IPS-18c (cell line): Measurements from ENCODE around the gene MORF4L1.
"Not testable (repeated sequence)": the region's sequence is repeated elsewhere in the genome, so short reads cannot be mapped to it uniquely, and the experiment has no call there.

ENCODE experiments used
- H3K4me3 ChIP-seq: 2 replicates; pipeline ENCODE4 v1.7.0; 2013; ENCODE audit warnings: low read depth, mild to moderate bottlenecking, low read length, moderate library complexity; ENCODE audit not compliant: insufficient read depth
- H3K9me3 ChIP-seq: one replicate; pipeline ENCODE4 v1.6.1; 2013; ENCODE audit warnings: mild to moderate bottlenecking, low read length, moderate library complexity; ENCODE audit not compliant: control insufficient read depth, insufficient read depth

The MORF4L1 gene, protein sequence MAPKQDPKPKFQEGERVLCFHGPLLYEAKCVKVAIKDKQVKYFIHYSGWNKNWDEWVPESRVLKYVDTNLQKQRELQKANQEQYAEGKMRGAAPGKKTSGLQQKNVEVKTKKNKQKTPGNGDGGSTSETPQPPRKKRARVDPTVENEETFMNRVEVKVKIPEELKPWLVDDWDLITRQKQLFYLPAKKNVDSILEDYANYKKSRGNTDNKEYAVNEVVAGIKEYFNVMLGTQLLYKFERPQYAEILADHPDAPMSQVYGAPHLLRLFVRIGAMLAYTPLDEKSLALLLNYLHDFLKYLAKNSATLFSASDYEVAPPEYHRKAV

DNA sequence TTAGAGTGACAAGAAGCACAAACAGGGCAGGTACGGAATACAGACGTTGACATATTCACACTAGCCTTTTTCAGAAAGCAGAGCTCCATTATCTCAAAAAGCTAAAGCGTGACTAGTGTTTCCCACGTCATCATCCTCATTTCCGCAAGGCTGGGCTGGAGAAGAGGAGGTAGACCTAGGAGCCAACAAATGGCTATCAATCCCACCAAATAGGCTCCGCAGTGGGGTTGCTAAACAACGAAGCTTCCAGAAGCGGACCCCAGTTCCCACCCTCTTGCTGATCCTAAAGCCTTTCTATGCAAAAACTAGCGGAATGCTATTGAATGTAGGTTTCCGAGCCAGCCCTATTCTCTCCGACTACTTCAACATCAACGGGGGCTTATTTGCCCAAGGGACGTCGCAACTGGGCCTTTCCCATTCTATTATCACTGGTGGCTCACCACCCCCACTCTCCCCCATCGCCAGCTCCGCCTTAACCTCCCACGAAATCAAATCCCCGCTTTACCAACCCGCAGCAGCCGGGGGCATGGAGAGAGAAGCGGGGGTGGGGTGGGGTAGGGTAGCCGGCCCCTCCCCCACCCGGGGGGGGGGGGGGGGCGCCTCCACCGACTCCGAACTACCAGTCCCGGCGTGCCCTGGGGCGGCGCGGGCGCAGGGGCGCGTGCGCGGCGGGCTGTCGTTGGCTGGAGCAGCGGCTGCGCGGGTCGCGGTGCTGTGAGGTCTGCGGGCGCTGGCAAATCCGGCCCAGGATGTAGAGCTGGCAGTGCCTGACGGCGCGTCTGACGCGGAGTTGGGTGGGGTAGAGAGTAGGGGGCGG lies at the start of gene MORF4L1:
MORF4L1 (plus strand) TSS at position 736 of the 817 bp plus-strand sequence. CDS start 128 bp downstream, outside the sequence.
- H3K9me3 ChIP-seq: no peaks in the 10 kb centered on the region
- H3K4me3 ChIP-seq: peak within 1 kb of the TSS; percentile 97

DNA sequence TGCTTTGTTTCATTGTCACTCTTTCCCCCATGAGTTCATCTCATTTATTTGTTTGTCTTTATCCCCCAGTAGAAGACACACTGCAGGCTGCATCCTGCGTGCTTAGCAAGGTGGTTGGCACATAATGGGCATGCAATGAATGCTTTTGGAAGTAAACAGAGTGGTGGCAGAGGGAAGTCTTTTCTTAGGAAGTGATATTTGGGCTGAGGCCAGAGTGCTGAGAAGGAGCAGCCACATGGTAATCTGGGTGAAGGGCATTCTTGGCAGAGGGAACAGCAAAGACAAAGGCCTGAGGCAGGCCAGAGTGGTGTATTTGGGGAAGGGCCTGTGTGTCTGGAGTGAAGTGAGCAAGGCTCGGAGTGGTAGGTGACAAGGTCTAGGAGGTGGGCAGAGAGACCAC lies 43.8 kb upstream of the MORF4L1 start:
- H3K9me3 ChIP-seq: peaks cover 2% of the 10 kb centered on the region
- no peak overlapping the region for H3K4me3 ChIP-seq

DNA sequence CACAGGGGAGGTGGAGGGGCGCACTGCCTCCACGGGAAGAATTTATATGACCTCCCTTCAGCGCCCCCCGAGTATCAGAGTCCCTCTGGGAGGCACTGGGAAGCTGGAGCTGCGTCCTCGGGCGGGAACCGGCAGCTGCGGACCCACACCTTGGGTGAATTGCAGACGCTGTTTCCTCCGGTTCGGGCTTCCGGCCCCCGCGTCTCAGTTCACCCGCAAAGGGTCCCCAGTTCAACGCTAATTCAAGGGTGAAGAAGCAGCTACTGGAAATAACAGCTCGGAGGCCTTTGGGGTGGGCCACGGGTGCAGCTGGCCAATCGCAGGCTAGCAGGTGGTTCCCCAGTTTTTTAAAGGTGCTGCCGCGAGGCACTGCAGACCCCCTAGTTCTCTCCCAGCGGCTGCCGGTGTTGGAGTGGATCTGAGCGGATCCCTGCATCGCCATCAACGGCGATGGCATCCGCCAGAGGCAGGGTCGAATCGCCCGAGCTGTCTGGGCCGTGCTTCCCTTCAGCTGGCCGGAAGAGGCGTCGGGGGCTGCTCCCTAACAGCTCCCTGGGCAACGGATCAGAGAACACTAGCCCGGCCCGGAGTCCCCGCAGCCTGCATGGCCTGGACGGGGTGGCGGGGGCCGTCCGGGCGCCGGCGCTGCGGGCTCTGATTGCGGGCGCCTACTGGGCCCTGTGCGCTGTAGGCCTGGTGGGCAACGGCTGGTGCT lies 42.0 kb upstream of the MORF4L1 start:
- peaks cover 2% of the 10 kb centered on the region for H3K9me3 ChIP-seq
- H3K4me3 ChIP-seq: no peak overlapping the region

DNA sequence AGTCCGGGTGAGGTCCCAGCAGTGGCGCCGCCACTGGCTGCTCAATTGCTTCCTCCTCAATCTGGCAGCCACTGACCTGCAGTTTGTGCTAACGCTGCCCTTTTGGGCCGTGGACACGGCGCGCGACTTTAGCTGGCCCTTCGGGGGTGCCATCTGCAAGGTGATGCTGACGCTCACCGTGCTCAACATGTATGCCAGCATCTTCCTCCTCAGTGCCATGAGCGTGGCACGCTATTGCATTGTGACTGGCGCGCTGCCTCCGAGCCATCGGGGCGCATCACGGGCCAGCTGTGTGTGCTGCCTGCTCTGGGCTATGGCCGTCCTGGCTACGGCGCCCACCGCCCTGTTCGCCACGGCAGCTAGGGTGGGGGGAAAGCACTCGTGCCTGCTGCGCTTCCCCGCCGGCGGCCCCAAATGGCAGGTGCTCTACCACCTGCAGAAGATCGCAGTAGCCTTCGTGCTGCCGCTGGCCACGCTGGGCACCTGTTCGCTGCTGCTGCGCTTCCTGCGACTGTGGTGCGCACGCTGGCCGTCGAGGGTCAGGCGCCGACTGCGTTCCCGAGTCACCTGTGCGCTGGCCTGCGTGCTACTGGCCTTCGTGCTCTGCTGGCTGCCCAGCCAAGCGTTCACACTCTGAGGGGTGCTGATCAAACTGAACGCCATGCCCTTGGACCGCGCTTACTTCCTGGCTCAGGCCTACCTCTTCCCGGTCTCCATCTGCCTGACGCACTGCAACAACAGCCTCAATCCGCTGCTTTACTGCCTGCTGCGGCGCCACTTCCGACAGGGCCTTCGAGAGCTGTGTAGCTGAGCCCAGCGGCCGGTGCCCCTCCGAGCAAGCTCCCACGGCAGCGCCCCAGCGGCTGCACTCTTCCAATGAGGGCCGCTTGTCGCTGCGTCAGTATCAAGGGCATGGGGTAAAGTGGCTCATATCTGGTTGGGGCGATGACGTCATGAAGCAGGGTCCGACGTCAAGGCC lies 41.2 kb upstream of the MORF4L1 start:
- Histone ChIP-seq H3K4me3 (no peak overlapping the region), H3K9me3 (peaks cover 2% of the 10 kb centered on the region)

DNA sequence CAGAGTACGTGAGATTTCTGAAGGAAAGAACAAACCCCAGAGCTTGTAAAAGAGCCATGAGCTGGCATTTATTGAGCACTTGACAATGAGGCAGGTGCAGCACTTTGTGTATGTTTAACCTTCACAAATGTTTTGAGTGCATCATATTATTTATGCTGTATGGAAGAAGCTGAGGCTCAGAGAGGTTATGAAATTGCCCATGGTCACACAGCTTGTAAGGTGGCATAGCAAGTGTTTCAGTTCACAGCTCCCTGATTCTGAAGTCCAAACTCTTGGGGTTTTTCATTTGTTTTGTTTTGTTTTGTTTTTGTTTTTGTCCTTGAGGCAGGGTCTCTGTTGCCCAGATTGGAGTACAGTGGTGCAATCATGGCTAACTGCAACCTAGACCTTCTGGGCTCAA lies 36.4 kb upstream of the MORF4L1 start:
- Histone ChIP-seq H3K4me3 (no peak overlapping the region), H3K9me3 (peaks cover 2% of the 10 kb centered on the region)

DNA sequence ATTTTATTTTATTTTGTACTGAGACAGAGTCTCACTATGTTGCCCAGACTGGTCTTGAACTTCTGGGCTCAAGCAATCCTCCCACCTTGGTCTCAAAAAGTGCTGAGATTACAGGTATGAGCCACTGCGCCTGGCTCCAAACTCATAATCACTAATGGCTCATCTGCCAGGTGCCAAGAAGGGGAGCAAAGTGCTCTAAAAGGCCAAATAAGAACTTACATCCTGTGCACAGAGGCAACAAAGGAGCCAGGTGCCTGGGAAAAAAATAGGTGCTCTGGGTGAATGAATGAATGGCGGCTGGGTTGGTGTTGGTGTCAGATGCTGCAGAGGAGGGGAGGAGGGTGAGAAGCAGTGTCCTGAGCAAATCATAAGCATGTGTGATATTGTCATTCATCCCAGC lies 35.6 kb upstream of the MORF4L1 start:
- H3K9me3 ChIP-seq: no peaks in the 10 kb centered on the region
- no peak overlapping the region for H3K4me3 ChIP-seq

DNA sequence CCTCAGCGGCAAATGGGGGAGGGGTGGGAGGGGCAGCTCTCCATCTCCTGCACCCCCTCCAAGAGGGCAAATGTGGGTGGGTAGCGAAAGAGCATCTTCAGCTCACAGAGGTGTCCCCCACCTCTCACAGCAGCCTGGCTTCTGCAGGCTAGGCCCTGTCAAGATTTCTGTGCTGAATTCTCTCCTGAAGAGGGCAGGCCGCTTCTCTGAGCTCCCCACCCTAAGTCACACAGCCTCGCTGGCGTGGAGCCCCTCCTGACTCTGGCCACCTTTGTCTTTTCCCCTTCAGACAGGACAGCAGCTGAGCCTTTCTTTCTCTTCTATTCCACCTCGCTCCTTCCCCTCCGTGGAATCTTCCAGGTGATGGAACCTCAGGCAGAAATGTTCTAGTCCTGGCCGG lies 35.1 kb upstream of the MORF4L1 start:
- no peak overlapping the region for H3K4me3 ChIP-seq
- H3K9me3 ChIP-seq: no peaks in the 10 kb centered on the region

DNA sequence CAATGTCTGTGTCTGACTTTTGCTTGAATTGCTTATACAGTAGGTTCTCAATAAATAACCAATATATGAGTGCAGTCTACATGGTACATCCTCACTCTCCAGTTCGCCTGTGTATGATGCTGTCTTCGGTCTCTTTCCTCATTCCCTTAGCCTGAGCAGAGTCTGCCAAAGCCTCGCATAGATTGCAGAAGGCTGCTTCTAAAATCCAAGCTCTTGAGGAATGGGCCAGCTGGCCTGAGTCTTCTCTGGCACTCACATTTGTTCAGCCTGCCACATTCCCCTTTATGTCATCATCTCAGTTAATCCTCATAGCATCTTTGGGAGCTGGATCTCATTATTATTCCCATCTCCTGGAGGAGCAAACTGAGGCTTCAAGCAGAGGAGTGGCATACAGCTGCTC lies 34.2 kb upstream of the MORF4L1 start:
- no peak overlapping the region for H3K4me3 ChIP-seq

DNA sequence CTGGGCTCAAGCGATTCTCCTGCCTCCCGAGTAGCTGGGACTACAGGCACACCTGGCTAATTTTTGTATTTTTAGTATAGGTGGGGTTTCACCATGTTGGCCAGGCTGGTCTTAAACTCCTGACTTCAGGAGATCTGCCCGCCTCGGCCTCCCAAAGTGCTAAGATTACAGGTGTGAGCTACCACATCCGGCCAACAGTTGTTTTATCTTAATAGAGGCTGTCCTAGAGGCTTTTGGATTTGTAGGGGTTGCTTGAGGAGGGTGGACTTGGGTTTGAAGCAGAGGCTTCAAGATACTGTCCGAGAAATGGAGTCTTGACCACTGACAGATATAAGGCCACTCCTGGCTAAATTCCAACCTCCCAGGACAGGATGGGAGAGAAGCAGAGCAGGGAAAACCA lies 33.5 kb upstream of the MORF4L1 start:
- not testable (repeated sequence) for H3K9me3 ChIP-seq, H3K4me3 ChIP-seq

More for the DNA sequence above, 34.2 kb upstream of the MORF4L1 start:
- H3K9me3 ChIP-seq: no peaks in the 10 kb centered on the region

DNA sequence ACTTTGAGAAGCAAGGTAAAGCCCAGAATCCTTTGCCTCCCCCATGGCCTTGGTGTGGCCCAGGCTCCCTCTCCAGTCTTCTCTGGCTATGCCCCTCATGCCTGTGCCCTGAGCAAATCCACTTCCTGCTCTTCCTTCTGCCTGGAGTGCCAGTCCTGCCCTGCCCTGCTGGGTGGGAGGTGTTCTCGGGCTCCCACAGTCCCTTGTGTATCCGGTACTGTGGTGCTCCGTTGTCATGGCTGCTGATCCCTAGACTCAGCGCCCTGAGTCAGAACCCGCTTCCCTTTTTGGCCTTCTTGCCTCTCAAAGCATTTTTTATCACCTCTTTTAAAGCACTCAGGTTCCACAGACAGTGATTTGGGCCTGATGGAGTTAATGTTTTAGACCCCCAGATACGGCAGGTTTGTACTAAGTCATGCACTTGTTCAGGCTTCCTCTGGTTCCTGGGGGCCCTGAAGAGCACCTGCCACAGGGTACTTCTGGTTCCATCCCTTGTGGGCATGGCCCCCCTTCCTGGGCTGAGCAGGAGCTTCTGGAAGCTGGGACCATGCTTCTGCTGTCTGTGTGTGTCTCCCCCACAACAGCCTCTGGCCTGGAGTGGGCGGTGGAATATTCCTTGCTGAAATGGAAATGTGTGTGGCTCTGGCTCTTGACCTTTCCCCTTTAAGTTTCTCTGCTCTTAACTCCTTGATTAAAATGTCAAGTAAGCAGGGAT lies 31.9 kb upstream of the MORF4L1 start:
- Histone ChIP-seq H3K9me3 (no peaks in the 10 kb centered on the region), H3K4me3 (no peak overlapping the region)

DNA sequence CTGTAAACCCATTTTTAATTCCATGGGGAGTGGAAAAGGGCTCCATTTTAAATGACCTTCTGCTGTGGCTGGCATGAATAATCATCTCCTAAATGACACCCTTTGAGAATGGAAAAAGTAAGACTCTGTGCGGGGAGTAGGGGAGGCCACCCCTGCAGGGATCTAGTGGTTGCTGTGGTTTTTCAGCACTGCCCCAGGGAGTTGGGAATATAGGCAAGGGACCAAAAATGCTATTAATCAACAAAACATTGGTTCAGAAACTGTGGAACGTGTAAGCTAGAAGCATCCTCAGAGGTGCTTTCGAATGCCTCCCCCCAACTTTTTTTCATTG lies 31.3 kb upstream of the MORF4L1 start:
- Histone ChIP-seq H3K4me3 (no peak overlapping the region), H3K9me3 (no peaks in the 10 kb centered on the region)

DNA sequence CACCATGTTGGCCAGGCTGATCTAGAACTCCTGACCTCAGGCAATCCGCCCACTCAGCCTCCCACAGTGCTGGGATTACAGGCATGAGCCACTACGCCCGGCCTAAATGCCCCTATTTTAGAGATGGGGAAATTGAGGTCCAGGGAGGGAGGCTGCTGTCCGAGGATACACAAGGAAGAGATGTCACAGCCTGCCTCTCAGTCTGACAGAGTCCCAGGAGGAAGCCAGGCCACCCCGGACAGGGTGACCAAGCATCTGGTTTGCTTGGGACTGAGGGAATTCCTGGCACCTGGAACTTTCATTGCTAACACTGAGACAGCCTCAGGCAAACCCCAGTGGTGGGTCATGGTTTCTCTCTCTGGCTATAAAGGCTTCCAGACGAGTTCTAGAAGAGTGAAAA lies 30.8 kb upstream of the MORF4L1 start:
- H3K4me3 ChIP-seq: no peak overlapping the region
- no peaks in the 10 kb centered on the region for H3K9me3 ChIP-seq

DNA sequence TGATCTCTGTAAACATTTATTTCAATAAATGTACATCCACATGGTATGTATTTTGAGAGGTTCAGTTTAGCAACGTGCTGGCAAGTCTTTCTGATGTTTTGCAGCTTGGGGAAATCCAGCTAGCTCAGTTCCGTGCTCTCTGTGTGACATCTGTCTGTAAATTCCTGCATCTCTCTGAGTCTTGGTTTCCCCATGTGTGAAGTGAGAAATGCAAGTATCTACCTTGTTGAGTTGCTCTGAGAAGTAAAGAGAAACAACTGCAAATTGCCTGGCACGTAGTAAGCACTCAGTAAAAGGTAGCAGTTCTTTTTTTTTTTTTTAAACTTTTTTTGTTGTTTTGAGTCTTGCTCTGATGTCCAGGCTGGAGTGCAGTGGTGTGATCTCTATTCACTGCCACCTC lies 30.2 kb upstream of the MORF4L1 start:
- Histone ChIP-seq H3K4me3 (no peak overlapping the region), H3K9me3 (no peaks in the 10 kb centered on the region)

DNA sequence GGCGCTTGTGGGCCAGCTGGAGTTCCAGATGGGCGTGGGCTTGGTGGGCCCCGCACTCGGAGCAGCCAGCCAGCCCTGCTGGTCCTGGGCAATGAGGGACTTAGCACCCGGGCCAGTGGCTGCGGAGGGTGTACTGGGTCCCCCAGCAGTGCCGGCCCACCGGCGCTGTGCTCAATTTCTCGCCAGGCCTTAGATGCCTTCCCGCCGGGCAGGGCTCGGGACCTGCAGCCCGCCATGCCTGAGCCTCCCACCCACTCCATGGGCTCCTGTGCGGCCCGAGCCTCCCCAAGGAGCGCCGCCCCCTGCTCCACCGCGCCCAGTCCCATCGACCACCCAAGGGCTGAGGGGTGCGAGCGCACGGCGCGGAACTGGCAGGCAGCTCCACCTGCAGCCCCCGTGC lies 25.8 kb upstream of the MORF4L1 start:
- not testable (repeated sequence) for H3K4me3 ChIP-seq, H3K9me3 ChIP-seq

DNA sequence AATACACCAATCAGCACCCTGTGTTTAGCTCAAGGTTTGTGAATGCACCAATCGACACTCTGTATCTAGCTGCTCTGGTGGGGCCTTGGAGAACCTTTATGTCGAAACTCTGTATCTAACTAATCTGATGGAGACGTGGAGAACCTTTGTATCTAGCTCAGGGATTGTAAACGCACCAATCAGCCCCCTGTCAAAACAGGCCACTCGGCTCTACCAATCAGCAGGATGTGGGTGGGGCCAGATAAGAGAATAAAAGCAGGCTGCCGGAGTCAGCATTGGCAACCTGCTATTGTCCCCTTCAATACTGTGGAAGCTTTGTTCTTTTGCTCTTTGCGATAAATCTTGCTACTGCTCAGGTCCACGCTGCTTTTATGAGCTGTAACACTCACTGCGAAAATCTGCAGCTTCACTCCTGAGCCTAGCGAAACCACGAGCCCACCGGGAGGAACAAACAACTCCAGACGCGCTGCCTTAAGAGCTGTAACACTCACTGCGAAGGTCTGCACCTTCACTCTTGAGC lies 25.2 kb upstream of the MORF4L1 start:
- not testable (repeated sequence) for H3K4me3 ChIP-seq, H3K9me3 ChIP-seq

DNA sequence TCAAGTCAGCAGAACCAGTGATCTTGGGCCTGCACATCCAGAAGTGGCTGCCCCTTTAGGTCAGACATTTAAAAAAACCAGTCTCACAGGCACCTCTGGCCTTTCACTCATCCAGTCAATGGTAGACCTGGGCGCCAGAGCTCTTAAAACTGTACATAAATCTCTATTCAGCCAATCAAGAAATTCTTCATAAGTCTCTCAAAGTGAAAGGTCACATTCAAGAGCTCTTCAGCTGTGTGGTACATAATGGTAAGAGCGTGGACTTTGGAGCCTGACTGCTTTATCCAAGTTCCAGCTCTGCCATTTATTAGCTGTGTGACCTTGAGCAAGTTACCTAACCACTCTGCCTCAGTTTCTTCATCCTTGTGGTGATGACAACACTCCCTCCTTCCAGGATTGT lies 22.3 kb upstream of the MORF4L1 start:
- Histone ChIP-seq H3K4me3 (no peak overlapping the region), H3K9me3 (no peaks in the 10 kb centered on the region)
